Stimulated activated CD4-positive, alpha-beta T cell treated with anti-CD3 and anti-CD28 coated beads, Interleukin-4, amount 100 ng/mL, for 48 hours (primary cell): ENCODE data around the gene PRTN3.
A peak's percentile ranks its signal among the peaks of the same experiment; 100 is the strongest.

Experiments
- DNase-seq, 2 donors: peaks; one replicate each; pipeline ENCODE4 v3.0.0-alpha.2; 2020; ENCODE audit warnings: low read depth in 2 of 2

PRTN3 gene

GRCh38 chr19:840519-841206 is at the start of gene PRTN3:
Gene PRTN3, plus strand, starts transcription at chr19:840999. Its CDS starts 10 bp downstream, at chr19:841009.
- DNase-seq, result no peak

- no peak for DNase-seq
These were observed 49.7 kb upstream of the PRTN3 start for GRCh38 chr19:791007-791566.

- DNase-seq, result no peak
These were observed 49.1 kb upstream of the PRTN3 start for GRCh38 chr19:791567-792305.

- DNase-seq, result no peak
These were observed 48.4 kb upstream of the PRTN3 start for GRCh38 chr19:792306-792885.

GRCh38 chr19:793806-794205 is 47.0 kb upstream of the PRTN3 start:
- DNase-seq, result no peak

- no peak for DNase-seq
These were observed 45.7 kb upstream of the PRTN3 start for GRCh38 chr19:795073-795611.

- no peak for DNase-seq
These were observed 44.9 kb upstream of the PRTN3 start for GRCh38 chr19:795691-796581.

- peak; percentile 95 to 99 for DNase-seq
These were observed 43.9 kb upstream of the PRTN3 start, which contains the start of gene PTBP1 for GRCh38 chr19:796692-797527. Gene PTBP1, plus strand, starts transcription at chr19:797452. Its CDS starts 46 bp downstream, at chr19:797498.

GRCh38 chr19:797528-798414 is 43.0 kb upstream of the PRTN3 start:
- peak; percentile 86 to 87 for DNase-seq

GRCh38 chr19:798415-799075 is 42.3 kb upstream of the PRTN3 start:
- DNase-seq, result no peak

GRCh38 chr19:799076-799881 is 41.5 kb upstream of the PRTN3 start:
- no peak for DNase-seq

GRCh38 chr19:800360-801029 is 40.3 kb upstream of the PRTN3 start:
- DNase-seq, result no peak

- no peak for DNase-seq
These were observed 39.6 kb upstream of the PRTN3 start for GRCh38 chr19:801030-801860.

GRCh38 chr19:801861-802497 is 38.8 kb upstream of the PRTN3 start:
- DNase-seq, result no peak

- no peak for DNase-seq
These were observed 38.2 kb upstream of the PRTN3 start for GRCh38 chr19:802498-803098.
